K562 treated with DMSO at 1 percent for 48 hours (cell line): Measurements from ENCODE around the gene OR2S2. TPM values are rescaled to one million over a fixed set of nuclear protein-coding genes. Genes with fewer than 3 reads are reported as not detected.

Source experiments
- total RNA-seq: library from RNA; unstranded; fragments of 300-600 nt; gene quantifications from 2 replicates; pipeline ENCODE4 v1.2.3, GENCODE V29; 2022; ENCODE audit warnings: low replicate concordance; ENCODE audit errors: extremely low read depth

Gene OR2S2
- total RNA-seq: not detected in 2 replicates

GRCh38 chr9:35958104-35958837 lies at the start of gene OR2S2:
Gene OR2S2 (minus strand): TSS chr9:35958154. CDS start chr9:35958098, 56 bp downstream.

GRCh38 chr9:35909274-35909673 lies 48.7 kb downstream of the OR2S2 start, which contains the start of gene SPAAR:
Gene SPAAR (plus strand): TSS chr9:35909490. CDS start chr9:35910464, 974 bp downstream.

Other genes starting within 250 kb of the OR2S2 start
- 65.0 and 713 TPM in 2 replicates for gene TLN1, start 226.0 kb downstream of the OR2S2 start, total RNA-seq
- not detected in 2 replicates for gene CREB3, start 225.5 kb downstream of the OR2S2 start, total RNA-seq
- not detected in 2 replicates for gene GBA2, start 208.9 kb downstream of the OR2S2 start, total RNA-seq
- not detected in 2 replicates for gene RGP1, start 208.9 kb downstream of the OR2S2 start, total RNA-seq
- gene MSMP, start 203.9 kb downstream of the OR2S2 start, total RNA-seq: not detected in 2 replicates
- not detected in 2 replicates for gene NPR2, start 166.6 kb downstream of the OR2S2 start, total RNA-seq
- not detected in 2 replicates for gene SPAG8, start 145.9 kb downstream of the OR2S2 start, total RNA-seq
- gene HINT2, start 143.1 kb downstream of the OR2S2 start, total RNA-seq: not detected in 2 replicates
- not detected in 2 replicates for gene FAM221B, start 129.4 kb downstream of the OR2S2 start, total RNA-seq
- gene TMEM8B, start 128.9 kb downstream of the OR2S2 start, total RNA-seq: not detected in 2 replicates
- gene OR13J1, start 87.8 kb downstream of the OR2S2 start, total RNA-seq: not detected in 2 replicates
- not detected in 2 replicates for gene HRCT1, start 52.0 kb downstream of the OR2S2 start, total RNA-seq
- gene SPAAR, start 48.7 kb downstream of the OR2S2 start, total RNA-seq: not detected in 2 replicates
- gene RECK, start 78.8 kb upstream of the OR2S2 start, total RNA-seq: not detected in 2 replicates
- not detected in 2 replicates for gene GLIPR2, start 178.6 kb upstream of the OR2S2 start, total RNA-seq
- gene CCIN, start 211.2 kb upstream of the OR2S2 start, total RNA-seq: not detected in 2 replicates
- not detected in 2 replicates for gene CLTA, start 232.8 kb upstream of the OR2S2 start, total RNA-seq